GM21360 (cell line): ENCODE measurements around the gene TASP1.
A peak's percentile ranks its signal among the peaks of the same experiment; 100 is the strongest.
"Not testable (repeated sequence)": the region's sequence is repeated elsewhere in the genome, so short reads cannot be mapped to it uniquely, and the experiment has no call there.

Source experiments
- ATAC-seq: cut with Tn5 transposase; IDR thresholded peaks from one replicate; pipeline ENCODE4 v1.9.1; 2021; ENCODE audit warnings: mild to moderate bottlenecking, moderate library complexity; ENCODE audit not compliant: unreplicated experiment

Gene TASP1

DNA sequence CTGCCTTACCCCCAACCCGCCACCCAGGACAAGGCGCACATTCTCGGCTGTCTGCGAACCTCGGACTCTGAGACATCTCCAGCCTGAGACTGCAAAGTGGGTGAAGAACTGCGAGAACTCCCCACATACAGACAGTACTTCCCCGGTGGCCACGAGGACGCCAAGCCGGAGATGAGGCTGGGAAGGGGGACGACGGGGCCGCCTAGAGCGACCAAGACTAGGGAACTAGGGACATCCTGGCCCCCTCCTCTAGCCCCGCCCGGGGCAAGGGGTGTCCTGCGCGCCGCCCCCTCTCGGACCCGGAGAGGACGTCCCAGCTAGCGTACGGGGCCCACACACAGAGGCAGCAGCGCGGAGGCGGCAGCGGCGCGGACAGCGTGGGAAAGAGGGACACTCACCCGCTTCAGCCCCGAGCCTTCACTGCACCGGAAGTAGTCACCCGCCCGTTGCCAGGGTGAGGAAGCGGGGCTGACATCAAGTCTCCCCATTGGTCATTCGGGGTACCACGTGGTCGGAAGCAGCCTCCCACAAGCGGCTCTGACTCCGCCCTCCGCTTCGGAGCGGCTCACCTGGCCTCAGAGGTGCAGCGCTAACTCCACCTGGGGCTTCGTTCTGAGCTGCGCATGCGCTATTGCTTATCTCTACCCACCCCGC lies at the start of gene TASP1:
Gene TASP1, minus strand, starts transcription at position 437 of the 654 bp plus-strand sequence. CDS start 8,854 bp downstream, outside the sequence.
- ATAC-seq, result peak; percentile 99

DNA sequence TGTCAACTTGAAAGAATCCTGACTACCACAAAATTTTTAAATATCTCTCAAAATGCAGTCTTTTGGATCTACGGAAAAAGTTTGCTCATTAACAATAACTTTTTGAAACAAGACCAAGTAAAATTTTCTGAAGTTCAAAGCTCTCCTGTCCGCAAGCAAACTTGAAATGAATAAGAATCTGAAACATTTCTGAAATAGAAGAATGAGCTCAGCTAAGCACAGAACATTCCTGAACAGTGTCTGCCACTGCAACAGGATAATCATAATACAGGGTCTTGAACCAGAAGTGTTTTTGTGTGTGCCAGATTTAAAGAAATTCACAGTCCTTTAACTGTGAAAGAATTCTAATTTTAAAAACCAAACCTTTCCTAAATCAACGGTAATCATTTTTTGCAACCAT lies 49.1 kb upstream of the TASP1 start:
- no peak for ATAC-seq

- ATAC-seq, result no peak
These were observed 46.9 kb upstream of the TASP1 start for GRCh38 chr20:13685623-13686022.

- peak; percentile 65 for ATAC-seq
These were observed 46.0 kb upstream of the TASP1 start for GRCh38 chr20:13684566-13685222.

DNA sequence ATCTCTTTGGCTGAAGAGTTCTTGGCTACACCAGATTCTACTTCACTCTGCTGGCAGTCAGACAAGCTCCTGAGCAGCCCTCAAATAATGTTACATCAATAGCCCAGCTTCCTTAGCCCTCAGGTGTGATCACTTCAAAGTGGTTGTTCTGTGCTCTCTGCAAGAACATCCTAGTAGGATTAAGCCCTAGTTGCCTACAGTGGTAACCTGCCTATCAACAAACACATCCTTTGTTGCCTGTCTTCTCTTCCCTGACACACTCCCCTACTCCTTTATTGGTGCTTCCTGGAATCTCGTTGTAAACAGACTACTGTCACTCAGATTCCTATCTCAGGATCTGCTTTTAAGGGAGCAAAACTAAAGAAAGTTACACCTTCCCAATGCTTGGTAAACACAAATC lies 45.1 kb upstream of the TASP1 start:
- ATAC-seq, result no peak

- ATAC-seq, result peak; percentile 89
These were observed 42.8 kb upstream of the TASP1 start for GRCh38 chr20:13681248-13682125.

DNA sequence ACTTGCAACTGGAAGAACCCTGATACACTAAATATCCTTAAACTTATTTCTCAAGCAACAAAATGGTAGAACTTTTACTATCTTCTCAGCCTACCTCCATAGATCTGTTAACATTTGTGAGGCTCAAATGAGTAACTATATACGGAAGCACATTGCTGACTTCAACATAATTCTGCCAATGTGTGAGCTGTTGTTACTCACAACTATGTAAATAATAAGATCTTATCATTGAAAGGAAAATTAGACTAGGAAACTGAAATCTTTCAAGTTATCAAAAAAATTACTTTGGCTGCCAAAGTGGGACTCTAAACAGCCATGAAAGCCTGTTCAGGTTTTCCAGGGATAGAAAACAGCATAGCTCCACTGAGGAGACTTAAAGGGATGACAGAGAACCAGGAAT lies 40.2 kb upstream of the TASP1 start:
- ATAC-seq, result no peak

- no peak for ATAC-seq
These were observed 38.5 kb upstream of the TASP1 start for GRCh38 chr20:13677241-13677640.

DNA sequence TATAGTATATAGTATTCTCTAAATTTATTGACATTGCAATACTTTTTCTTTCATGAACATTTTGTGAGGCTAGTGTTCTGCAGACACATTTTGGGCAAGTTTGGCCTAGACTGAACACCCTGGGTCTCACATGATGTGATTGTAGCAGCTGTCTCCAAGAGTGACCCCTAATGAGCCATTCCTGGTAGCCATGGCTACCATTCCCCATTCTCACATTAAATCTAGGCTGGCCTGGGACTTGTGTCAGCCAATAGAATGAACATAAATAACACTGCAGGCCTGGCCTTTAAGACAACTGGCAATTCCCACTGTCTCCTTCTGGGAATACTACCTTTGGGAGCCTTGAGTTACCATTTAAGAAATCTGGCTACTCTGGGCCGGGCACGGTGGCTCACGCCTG lies 38.0 kb upstream of the TASP1 start:
- no peak for ATAC-seq

DNA sequence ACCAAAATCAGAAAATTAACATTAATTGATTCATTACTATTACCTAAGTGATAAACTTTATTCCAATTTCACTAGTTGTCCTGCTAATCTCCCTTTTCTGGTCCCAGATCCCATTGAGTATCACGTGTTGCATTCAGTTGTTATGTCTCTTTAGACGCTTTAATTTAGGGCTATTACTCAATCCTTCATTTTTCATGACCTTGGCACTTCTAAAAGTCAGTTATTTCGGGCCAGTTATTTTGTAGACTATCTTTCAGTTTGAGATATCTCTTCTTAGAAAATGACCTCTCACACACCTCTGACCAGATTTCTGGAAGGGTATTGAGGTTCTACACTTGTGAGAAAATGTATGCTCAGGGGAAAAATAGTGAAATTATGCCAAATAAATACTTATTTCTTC lies 34.0 kb upstream of the TASP1 start:
- ATAC-seq, result no peak

DNA sequence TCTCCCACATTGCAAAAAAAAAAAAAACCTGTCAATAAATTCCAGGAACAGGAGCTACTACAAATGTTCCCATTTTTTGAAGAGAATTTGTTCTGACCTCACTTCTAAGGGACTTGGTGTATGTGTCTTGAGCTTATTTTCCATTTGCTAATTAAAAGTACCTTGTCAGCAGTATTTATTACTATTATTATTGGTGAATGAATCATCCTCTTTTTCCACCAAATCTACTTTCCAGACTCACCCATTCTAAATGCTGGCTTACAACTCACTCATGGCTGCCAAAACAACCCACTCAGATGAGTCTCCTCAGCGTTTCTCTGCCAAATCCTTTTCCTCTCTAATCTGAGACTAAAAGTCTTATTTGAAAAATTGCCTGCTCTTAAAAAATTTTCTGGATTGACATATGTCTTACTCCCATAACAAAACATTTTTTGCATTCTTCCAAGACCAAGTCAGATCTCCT lies 33.2 kb upstream of the TASP1 start:
- ATAC-seq, result no peak

GRCh38 chr20:13671512-13671911 lies 32.8 kb upstream of the TASP1 start:
- ATAC-seq, result no peak

GRCh38 chr20:13670160-13670559 lies 31.4 kb upstream of the TASP1 start:
- ATAC-seq, result peak; percentile 49

DNA sequence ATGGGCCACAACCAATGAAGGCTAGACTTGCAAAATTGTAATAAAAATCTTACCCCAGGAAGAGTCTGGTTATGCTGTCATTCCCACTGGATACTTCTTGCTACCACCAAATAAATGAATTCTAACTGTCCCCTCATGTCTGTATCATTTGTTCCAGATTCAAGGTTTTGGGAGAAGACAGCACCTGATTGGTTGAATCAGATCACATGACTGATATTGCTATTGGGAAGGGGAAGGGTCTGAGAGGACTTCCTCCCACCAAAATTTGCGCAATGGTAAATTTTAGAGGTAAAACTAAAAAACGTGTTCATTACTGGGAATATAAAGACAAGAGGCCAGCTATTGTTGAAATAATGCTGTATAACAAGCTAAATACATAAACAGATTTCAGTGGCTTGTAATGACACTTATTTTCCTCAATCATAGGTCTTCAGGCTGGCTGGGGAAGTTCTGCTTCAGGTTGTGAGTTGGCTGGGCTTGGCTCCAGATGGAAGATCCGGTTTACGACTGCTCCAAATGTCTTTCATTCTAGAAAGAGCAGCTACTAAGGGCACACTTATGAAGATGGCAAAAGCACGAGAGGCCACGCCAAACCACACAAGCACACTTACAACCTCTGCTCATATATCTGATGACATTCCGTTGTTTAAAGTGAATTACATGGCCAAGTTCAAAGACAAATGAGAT lies 27.1 kb upstream of the TASP1 start:
- no peak for ATAC-seq

- ATAC-seq, result no peak
These were observed 22.4 kb upstream of the TASP1 start for GRCh38 chr20:13661070-13661685.

DNA sequence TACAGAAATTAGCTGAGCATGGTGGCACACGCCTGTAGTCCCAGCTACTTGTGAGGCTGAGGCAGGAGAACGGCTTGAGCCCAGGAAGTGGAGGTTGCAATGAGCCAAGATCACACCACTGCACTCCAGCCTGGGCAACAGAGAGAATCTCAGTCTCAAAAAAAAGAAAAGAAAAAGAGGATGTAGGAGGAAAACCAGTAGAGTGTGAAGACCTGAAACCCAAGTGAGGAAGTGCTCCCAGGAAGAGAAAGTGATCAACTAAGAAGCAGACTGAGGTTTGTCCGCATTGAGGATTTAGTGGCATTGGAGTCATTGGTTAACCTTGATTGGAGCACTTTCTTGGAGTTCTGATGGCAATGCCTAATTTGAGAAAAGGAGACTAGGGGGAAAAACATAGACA lies 20.6 kb upstream of the TASP1 start:
- ATAC-seq, result peak; percentile 90

DNA sequence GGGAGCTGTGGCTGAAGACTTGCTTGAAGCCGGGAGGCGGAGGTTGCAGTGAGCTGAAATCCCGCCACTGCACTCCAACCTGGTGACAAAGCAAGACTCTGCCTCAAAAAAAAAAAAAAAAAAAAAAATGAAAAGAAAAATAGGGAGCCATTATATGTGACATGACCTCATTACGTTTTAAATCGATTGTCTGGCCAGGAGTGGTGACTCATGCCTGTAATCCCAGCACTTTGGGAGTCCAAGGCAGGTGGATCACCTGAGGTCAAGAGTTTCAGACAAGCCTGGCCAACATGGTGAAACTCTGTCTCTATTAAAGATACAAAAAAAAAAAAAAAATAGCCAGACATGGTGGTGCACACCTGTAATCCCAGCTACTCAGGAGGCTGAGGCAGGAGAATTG lies 19.3 kb upstream of the TASP1 start:
- not testable (repeated sequence) for ATAC-seq

- no peak for ATAC-seq
These were observed 18.1 kb upstream of the TASP1 start for GRCh38 chr20:13656721-13657368.

DNA sequence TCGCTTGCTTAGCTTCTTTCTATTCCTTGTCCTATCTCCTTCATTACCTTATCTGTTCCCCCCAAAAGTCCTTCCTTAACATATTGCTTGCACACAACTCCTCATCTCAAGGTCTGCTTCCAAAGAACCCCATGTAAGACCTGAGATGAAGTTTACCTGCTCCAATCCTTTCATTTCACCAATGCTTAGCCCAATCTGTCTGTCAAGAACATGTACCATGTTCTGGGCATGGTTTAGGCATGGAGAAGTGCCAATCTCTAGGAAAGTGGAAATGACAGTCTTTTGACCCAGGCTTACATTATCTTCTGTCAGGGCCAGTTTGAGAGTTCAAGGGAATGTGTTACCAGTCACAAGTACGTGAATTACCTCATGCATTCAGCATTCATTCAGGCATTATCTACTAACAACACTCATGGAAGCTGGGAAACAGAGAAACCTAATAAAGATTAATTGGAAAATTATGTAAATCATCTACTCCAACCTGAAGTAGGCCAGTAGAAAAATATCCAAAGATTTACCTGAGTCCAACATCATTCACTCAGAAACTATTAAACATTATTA lies 15.8 kb upstream of the TASP1 start:
- ATAC-seq, result no peak

GRCh38 chr20:13650474-13650873 lies 11.7 kb upstream of the TASP1 start:
- ATAC-seq, result no peak
